Stimulated activated CD4-positive, alpha-beta T cell treated with anti-CD3 and anti-CD28 coated beads, Interleukin-1b, Interleukin-23, amount 100 ng/mL, for 48 hours (primary cell): Measurements from ENCODE around the gene FFAR3.

Source experiments
- DNase-seq: peaks from one replicate; pipeline ENCODE4 v3.0.0-alpha.2; 2020

FFAR3 gene

DNA sequence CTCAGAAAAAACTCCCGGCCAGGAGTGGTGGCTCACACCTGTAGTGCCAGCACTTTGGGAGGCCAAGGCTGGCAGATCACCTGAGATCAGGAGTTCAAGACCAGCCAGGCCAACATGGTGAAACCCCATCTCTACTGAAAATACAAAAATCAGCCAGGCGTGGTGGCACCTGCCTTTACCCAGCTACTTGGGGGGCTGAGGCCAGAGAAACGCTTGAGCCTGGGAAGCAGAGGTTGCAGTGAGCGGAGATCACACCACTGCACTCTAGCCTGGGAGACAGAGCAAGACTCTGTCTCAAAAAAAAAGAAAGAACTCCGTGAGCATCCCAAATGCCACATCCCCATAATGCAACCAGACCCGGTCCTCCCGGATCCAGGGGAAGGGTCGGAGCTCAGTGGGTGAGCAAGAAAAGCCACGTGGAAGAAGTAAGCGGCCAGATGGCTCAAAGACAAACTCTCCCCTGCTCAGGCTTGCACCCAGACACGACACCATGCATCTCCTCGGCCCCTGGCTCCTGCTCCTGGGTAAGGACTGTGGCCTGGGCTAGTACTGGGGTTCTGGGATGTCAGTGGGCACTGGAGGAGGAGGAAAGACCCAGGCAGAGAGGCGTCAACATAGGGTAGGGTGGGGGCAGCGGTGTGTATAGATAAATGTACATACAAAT is 26.6 kb upstream of the FFAR3 start:
- no peak for DNase-seq

DNA sequence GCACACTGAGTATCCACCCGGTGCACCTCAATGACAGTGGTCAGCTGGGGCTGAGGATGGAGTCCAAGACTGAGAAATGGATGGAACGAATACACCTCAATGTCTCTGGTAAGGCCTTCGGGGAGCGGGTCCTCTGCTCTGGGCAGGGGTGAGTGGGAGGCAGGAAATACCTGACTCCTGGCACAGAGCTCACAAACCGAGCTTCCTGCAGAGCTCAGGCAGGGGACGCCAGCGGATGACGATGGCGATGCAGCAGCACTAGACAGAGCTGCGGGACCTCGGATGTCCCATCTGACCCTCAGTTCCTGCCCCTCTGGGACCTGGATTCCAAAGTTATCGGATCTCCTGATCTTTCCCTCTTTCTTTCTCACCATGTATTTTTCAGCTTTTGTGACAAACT is 25.4 kb upstream of the FFAR3 start:
- DNase-seq: peak; percentile 52

GRCh38 chr19:35334144-35334753 is 24.0 kb upstream of the FFAR3 start:
- DNase-seq: no peak

GRCh38 chr19:35336166-35336955 is 21.9 kb upstream of the FFAR3 start:
- no peak for DNase-seq

- no peak for DNase-seq
These were observed 20.9 kb upstream of the FFAR3 start for GRCh38 chr19:35337097-35337983.

GRCh38 chr19:35337984-35338296 is 20.3 kb upstream of the FFAR3 start:
- DNase-seq: no peak

- DNase-seq: no peak
These were observed 17.8 kb upstream of the FFAR3 start for GRCh38 chr19:35340431-35340830.

DNA sequence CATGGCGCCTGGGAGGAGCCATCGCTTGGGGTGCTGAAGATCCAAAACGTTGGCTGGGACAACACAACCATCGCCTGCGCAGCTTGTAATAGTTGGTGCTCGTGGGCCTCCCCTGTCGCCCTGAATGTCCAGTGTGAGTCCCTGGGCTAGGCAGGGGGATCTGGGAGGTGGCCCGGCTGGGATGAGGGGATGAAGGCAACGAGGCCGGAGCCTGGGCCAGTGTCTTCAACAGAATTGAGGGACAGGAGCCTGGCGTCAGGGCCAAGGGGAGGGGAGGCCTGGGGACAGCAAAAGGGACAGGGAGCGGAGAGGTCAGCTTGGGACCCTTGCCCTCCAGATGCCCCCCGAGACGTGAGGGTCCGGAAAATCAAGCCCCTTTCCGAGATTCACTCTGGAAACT is 17.3 kb upstream of the FFAR3 start:
- DNase-seq: no peak

DNA sequence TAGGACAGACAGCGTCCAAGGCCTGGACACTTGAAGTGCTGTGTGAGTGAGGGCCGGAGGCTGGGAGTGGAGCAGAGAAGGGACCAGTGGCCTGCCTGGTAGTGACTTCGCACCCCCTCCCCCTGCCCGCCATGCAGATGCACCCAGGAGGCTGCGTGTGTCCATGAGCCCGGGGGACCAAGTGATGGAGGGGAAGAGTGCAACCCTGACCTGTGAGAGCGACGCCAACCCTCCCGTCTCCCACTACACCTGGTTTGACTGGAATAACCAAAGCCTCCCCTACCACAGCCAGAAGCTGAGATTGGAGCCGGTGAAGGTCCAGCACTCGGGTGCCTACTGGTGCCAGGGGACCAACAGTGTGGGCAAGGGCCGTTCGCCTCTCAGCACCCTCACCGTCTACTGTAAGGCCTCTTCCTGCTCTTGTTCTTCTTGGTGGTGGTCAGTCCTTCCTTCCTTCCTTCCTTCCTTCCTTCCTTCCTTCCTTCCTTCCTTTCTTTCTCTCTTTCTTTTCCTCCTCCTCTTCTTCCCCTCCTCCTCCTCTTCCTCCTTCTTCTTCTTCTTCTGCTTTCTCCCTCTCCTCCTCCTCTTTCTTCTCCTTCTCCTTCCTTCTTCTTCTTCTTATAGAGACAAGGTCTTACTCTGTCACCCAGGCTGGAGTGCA is 16.6 kb upstream of the FFAR3 start:
- no peak for DNase-seq

- no peak for DNase-seq
These were observed 15.8 kb upstream of the FFAR3 start for GRCh38 chr19:35342430-35342829.

GRCh38 chr19:35344511-35345031 is 13.7 kb upstream of the FFAR3 start:
- no peak for DNase-seq

GRCh38 chr19:35345671-35346111 is 12.6 kb upstream of the FFAR3 start:
- DNase-seq: no peak

DNA sequence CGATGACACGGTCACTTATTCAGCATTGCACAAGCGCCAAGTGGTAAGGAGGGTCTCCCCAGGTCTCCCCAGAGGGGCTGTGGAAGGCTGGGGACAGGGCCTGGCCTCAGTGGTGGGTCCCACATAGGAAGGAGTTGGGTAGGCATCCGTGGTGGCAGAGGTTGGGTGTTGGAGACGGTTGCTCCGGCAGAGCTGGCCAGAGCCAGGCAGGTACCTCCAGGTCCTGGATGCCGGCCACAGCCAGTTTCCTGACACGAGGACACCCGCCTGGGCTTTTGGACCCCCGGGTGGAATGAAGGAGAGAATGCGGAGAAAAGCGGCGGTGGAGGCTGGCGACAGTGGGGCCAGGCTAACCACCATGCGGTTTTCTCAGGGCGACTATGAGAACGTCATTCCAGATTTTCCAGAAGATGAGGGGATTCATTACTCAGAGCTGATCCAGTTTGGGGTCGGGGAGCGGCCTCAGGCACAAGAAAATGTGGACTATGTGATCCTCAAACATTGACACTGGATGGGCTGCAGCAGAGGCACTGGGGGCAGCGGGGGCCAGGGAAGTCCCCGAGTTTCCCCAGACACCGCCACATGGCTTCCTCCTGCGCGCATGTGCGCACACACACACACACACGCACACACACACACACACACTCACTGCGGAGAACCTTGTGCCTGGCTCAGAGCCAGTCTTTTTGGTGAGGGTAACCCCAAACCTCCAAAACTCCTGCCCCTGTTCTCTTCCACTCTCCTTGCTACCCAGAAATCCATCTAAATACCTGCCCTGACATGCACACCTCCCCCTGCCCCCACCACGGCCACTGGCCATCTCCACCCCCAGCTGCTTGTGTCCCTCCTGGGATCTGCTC is 11.8 kb upstream of the FFAR3 start:
- DNase-seq: peak; percentile 81

GRCh38 chr19:35347171-35347929 is 10.9 kb upstream of the FFAR3 start, which contains the start of gene FFAR1:
Gene FFAR1 (plus strand): TSS chr19:35347902. CDS start chr19:35351552, 3,650 bp downstream.
- peak; percentile 80 for DNase-seq

DNA sequence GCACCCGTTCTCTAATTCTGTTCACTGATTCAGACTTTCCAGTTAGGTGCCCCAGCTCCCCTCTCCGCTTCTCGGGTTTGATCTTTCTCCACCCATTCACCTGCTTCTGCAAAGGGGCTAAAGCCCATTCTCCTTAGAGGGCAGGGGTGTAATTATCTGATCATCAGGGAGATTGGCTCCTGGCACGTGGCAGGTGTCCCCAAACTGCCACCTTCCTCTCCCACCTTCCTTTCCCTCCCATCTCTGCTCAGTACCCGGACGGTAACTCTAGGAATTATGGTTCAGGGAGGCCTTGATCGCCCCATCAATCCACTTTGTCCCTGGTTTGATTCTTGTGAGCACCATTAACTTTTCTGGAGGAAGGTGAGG is 10.3 kb upstream of the FFAR3 start:
- DNase-seq: no peak

- no peak for DNase-seq
These were observed 9.2 kb upstream of the FFAR3 start for GRCh38 chr19:35348911-35349611.

GRCh38 chr19:35349614-35350521 is 8.4 kb upstream of the FFAR3 start:
- DNase-seq: no peak

GRCh38 chr19:35350591-35350990 is 7.7 kb upstream of the FFAR3 start:
- no peak for DNase-seq
